Bronchial epithelial cell (primary cell): ENCODE results near the gene PEX3. TPM values are rescaled to one million over a fixed set of nuclear protein-coding genes. Genes with fewer than 3 reads are reported as not detected.

Experiments
- DNase-seq: peaks from one replicate; pipeline ENCODE4 v3.0.0-alpha.2; 2010; ENCODE audit warnings: low read depth
- FAIRE-seq: peaks from 2 replicates; lab custom pipeline; 2011; peaks lifted over from hg19 to GRCh38; lab: Jason Lieb, UNC
- H3K27me3 ChIP-seq: 2 replicates; pipeline ENCODE4 v1.5.1; 2011; ENCODE audit warnings: low read length; ENCODE audit not compliant: control insufficient read depth, insufficient read depth
- H3K36me3 ChIP-seq: 2 replicates; pipeline ENCODE4 v1.5.1; 2011; ENCODE audit warnings: low read length; ENCODE audit not compliant: control insufficient read depth, insufficient read depth
- H3K4me3 ChIP-seq: 2 replicates; pipeline ENCODE4 v1.5.1; 2011; ENCODE audit warnings: mild to moderate bottlenecking, low read depth, low read length, control low read depth
- CTCF ChIP-seq: IDR thresholded peaks from 2 replicates; pipeline ENCODE4 v1.5.1; 2011; ENCODE audit warnings: mild to moderate bottlenecking, moderate library complexity, low read length, control low read depth, inconsistent platforms; ENCODE audit not compliant: insufficient read depth, severe bottlenecking
- total RNA-seq: library from RNA; depleted of rRNA; stranded (reverse); fragments of >200 nt; gene quantifications from 2 replicates; pipeline ENCODE4 v1.2.1, GENCODE V29; 2014

The PEX3 gene
- total RNA-seq, 1 donor from 2014 or later: 11.1 TPM

DNA sequence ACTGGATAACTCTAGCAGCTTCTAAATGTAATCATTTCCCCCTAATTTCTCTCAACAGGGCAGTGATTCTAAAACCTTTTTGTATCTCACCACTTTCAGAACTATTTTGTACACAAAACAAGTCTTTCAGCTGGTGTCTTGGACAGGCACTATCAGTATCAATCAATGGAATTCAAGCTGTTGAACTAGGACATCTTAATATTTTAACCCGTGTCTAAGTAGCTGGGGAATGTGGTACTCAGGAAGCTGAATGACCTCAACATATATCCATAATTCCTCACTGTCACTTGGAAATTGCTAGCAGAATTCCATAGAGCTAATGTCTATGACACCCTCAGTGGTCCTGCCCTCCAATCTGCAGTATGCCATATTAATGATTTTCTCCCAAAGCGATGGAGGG, 24.6 kb upstream of the PEX3 start:
- DNase-seq (no peak), FAIRE-seq (no peak)
- Histone ChIP-seq H3K36me3 (no peaks in the 10 kb centered on the region), H3K4me3 (no peak overlapping the region), H3K27me3 (no peaks in the 10 kb centered on the region)
- TF ChIP-seq CTCF: no peak

DNA sequence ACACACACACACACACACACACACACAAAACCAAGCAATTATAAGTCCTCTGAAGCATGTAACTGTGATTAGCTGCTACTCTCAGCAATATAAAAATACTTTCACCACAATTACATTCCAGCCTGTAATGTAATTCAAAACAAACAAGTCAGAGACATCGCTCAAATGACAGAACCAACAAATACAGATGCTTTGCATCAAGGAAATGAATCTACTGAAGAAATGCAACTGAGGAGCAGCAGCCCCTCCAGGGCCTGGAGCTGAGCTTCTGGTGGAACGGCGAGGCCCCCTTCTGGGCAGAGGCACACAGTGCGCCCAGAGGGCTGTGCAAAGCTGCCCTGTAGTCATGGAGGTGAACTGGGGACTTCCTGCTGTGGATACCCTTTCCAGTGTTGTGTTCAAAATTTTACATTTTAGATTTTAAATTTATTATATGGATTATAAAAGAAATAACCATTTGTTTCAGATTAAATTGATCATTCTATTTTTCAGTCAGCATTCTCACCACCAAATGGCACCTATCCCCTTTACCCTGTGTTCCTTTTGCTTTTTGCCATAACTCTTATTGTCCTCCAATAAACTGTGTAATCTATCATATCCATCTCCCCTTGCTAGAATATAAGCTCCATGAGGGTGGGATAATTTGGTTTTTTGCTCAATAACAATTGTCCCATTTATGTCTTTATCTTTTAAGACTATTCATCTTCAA, 23.3 kb upstream of the PEX3 start:
- FAIRE-seq: no peak
- Histone ChIP-seq H3K36me3 (peaks cover 2% of the 10 kb centered on the region), H3K4me3 (no peak overlapping the region), H3K27me3 (no peaks in the 10 kb centered on the region)
- DNase-seq: peak; percentile 65
- TF ChIP-seq CTCF: peak; percentile 95

DNA sequence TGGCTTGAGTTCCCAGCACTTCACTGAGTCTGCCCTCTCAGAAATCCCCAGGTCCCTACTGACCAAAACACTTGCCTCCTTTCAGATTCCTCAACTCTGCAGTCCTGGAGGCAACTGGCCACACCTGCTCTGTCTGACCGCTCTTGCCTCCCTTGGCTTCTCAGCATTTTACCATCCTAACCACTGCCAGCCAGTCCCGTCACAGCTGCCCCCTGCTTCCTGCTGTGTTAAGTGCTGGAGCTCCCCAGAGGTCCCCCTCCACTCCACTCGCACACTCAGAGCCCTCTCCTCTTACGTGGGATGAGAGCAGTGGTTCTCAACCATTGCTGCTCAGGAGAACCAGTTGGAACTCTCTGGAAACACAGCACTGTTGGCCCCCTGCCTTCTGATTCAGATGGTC, 20.6 kb upstream of the PEX3 start:
- Histone ChIP-seq H3K27me3 (no peaks in the 10 kb centered on the region), H3K4me3 (no peak overlapping the region), H3K36me3 (peaks cover 3% of the 10 kb centered on the region)
- FAIRE-seq (no peak), DNase-seq (no peak)
- no peak for TF ChIP-seq CTCF

GRCh38 chr6:143431226-143431625, 19.4 kb upstream of the PEX3 start:
- Histone ChIP-seq H3K4me3 (no peak overlapping the region), H3K27me3 (no peaks in the 10 kb centered on the region), H3K36me3 (peaks cover 3% of the 10 kb centered on the region)
- DNase-seq: no peak
- TF ChIP-seq CTCF: no peak
- no peak for FAIRE-seq

DNA sequence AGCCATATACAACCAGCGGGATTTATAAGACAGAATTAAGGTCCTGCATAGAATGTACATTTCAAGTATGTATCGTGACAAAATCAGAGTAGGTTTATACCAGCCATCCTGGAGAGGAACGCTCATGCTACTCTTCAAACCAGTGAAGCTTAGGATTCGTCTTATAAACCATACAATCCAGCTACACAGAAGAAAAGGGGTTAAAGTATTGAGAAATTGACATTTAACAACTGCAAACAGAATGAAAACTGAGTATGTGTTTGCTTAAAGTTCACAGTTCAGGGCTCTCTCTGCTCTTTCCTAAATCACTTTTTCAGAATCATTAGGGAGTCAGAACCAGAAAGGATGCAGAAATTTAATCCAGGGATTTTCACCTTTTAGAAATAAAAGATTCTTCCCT, 18.0 kb upstream of the PEX3 start:
- Histone ChIP-seq H3K27me3 (no peaks in the 10 kb centered on the region), H3K36me3 (peaks cover 3% of the 10 kb centered on the region), H3K4me3 (no peak overlapping the region)
- FAIRE-seq (no peak), DNase-seq (no peak)
- TF ChIP-seq CTCF: no peak

DNA sequence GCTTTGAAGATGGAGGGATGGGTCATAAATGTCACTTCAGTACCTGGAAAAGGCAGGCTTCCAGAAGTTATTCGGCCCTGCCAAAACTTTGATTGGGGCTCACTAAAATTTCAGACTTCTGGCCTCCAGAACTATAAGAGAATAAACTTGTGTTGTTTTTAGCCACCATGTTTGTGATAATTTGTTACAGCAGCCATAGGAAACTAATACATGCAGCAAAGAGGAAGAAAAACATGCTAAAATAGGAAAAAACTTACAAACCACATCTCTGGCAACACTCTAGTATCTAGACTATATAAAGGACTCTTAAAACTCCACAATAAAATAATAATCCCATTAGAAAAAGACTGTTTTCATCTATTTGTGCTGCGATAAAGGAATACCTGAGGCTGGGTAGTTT, 9.6 kb upstream of the PEX3 start:
- H3K36me3 ChIP-seq: peaks cover 2% of the 10 kb centered on the region
- DNase-seq (no peak), FAIRE-seq (no peak)
- TF ChIP-seq CTCF: no peak
- no peaks in the 10 kb centered on the region for H3K27me3 ChIP-seq
- H3K4me3 ChIP-seq: no peak overlapping the region
